ENCODE measurements around the gene GRIA1.

DNA sequence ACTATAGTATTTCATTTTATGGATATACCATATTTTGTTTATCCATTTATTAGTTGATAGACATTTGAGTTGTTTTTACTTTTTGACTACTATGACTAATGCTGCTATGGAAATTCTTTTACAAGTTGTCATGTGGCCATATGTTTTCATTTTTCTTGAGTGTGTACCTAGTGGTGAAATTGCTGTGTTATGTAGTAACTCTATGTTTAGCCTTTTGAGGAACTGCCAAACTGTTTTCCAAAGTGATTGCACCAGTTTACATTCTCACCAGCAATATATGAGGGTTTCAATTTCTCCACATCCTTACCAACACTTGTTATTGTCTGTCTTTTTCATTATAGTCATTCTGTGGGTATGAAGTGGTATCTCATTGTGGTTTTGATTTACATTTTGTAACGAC lies 75.4 kb downstream of the GRIA1 start:
- no peak for TF ChIP-seq EP300 (IDR thresholded peaks at IDR 0.05)
- TF ChIP-seq CTCF (IDR thresholded peaks at IDR 0.05), result no peak
